BLaER1 (cell line): Measurements from ENCODE around the gene PIK3R5.

ENCODE experiments used
- H3K27ac ChIP-seq: shearing (Covaris generic); formaldehyde crosslinking; 2 replicates; pipeline ENCODE4 v1.8.1; 2022
- H3K27me3 ChIP-seq: shearing (Covaris generic); formaldehyde crosslinking; 2 replicates; pipeline ENCODE4 v1.8.1; 2022
- H3K36me3 ChIP-seq: shearing (Covaris generic); formaldehyde crosslinking; 2 replicates; pipeline ENCODE4 v1.8.1; 2022
- H3K4me1 ChIP-seq: shearing (Covaris generic); formaldehyde crosslinking; 2 replicates; pipeline ENCODE4 v1.8.1; 2022
- H3K4me2 ChIP-seq: shearing (Covaris generic); formaldehyde crosslinking; 2 replicates; pipeline ENCODE4 v1.8.1; 2022
- H3K4me3 ChIP-seq: shearing (Covaris generic); formaldehyde crosslinking; 2 replicates; pipeline ENCODE4 v1.8.1; 2022
- H3K9ac ChIP-seq: shearing (Covaris generic); formaldehyde crosslinking; 2 replicates; pipeline ENCODE4 v1.8.1; 2022
- H3K9me3 ChIP-seq: shearing (Covaris generic); formaldehyde crosslinking; 2 replicates; pipeline ENCODE4 v1.8.1; 2022
- H4K20me1 ChIP-seq: shearing (Covaris generic); formaldehyde crosslinking; 2 replicates; pipeline ENCODE4 v1.8.1; 2022
- Cebpa-rat ChIP-seq: shearing (Covaris generic); IDR thresholded peaks from 2 replicates; pipeline ENCODE4 v1.8.1; 2022

Gene PIK3R5

DNA sequence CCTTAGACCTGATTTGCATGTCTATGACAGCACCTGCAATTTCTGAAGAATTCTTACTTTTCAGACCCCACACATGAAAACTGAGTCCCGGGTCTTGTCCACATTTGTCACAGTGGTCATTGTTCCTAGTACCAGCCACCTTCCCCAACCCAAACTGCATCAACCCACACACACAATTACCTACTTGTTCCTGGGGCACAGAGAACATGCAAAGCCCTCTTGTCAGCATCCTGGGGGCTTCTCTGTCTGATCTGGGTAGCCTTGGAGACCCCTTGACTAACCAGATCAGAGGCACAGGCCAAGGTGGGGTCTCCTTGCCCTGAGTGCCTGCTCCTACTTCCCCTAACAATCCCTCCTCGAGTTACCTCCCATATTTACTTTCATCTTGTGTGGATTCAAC, 61.3 kb downstream of the PIK3R5 start:
- Histone ChIP-seq H3K9me3 (no peaks in the 10 kb centered on the region), H3K27ac (no peak overlapping the region), H3K4me3 (no peak overlapping the region), H3K9ac (no peak overlapping the region), H4K20me1 (no peaks in the 10 kb centered on the region; the same call in 1 of the 2 replicates), H3K4me1 (peaks cover 22% of the 10 kb centered on the region), H3K36me3 (peaks cover 33% of the 10 kb centered on the region), H3K27me3 (no peaks in the 10 kb centered on the region), H3K4me2 (no peak overlapping the region)
- TF ChIP-seq Cebpa-rat: no peak

DNA sequence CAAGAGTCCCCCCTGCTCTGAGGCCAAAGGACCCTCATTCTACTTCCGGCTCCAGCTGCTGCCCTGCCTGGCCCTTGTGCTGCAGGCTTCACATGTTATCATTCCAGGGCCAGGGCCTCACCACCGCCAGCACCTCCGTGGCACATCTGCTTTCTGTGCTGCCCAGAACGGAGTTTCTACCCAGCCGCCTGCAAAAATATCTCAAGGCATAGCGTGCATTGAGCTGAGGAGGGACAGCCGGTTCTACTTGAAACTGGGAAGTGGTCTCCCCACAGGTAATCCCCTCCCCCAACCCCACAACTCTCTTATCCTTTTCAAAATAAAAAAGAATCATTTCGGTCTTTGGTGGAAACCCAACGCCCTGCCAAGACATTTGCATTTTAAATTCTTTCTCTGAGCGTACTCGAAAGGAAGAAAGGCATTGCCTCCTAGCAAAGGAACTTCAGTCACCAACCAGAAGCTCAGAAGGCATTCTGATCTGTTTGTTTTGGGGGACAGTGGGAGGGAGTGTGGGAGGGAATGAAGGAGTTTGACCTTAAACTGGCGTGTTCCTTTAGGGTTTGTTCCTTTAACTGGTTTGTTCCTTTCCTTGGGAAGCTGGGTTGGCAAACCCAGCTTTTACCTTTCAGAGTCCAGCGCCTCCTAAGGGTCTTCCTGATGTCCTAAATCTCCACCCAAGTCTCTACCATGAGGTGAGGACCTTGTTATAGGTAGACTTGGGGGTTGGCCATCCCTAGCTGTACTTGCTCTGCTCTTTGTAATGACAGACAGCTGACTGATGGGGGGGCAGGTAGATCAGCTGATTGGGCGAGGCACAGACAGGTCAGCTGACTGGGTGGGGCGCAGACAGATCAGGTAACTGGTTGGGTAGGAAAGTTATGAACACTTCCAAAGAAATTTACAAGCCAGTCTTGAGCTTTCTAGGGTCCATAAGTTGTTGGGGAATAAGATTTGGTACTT, 64.6 kb downstream of the PIK3R5 start:
- no peaks in the 10 kb centered on the region for H3K27me3 ChIP-seq
- H3K36me3 ChIP-seq: peaks cover 17% of the 10 kb centered on the region
- no peaks in the 10 kb centered on the region for H3K9me3 ChIP-seq
- TF ChIP-seq Cebpa-rat: no peak
- peaks cover 7% of the 10 kb centered on the region; the same call in 1 of the 2 replicates for H4K20me1 ChIP-seq
- peak overlapping the region; percentile 81 for H3K4me2 ChIP-seq
- H3K27ac ChIP-seq: no peak overlapping the region; the same call in 1 of the 2 replicates
- H3K4me3 ChIP-seq: no peak overlapping the region
- no peak overlapping the region for H3K9ac ChIP-seq
- H3K4me1 ChIP-seq: peaks cover 54% of the 10 kb centered on the region

DNA sequence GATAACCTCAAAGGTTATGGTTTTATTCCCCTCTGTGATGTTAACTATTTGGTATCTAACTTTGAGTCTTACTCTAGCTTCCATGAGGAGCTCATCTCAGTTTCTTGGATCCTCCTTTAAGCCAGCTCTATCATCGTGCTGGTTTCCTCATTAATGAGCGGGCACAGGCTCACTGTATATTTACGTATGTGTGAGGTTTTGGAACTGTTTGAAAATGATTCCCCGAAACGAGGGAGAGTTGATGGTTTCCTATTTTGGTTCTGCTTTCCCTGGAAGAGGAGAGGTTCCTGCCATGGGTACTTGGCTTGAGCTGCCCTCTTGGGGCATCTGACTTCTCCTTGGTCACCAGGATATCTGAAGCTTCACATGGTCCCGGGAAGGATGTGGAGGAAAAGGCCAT, 65.3 kb downstream of the PIK3R5 start:
- H3K4me1 ChIP-seq: peaks cover 60% of the 10 kb centered on the region
- TF ChIP-seq Cebpa-rat: no peak
- no peak overlapping the region for H3K9ac ChIP-seq
- H3K27ac ChIP-seq: no peak overlapping the region; the same call in 1 of the 2 replicates
- peaks cover 7% of the 10 kb centered on the region; the same call in 1 of the 2 replicates for H4K20me1 ChIP-seq
- H3K36me3 ChIP-seq: peaks cover 13% of the 10 kb centered on the region
- H3K27me3 ChIP-seq: no peaks in the 10 kb centered on the region
- H3K9me3 ChIP-seq: no peaks in the 10 kb centered on the region
- H3K4me3 ChIP-seq: no peak overlapping the region
- H3K4me2 ChIP-seq: peak overlapping the region; percentile 81

DNA sequence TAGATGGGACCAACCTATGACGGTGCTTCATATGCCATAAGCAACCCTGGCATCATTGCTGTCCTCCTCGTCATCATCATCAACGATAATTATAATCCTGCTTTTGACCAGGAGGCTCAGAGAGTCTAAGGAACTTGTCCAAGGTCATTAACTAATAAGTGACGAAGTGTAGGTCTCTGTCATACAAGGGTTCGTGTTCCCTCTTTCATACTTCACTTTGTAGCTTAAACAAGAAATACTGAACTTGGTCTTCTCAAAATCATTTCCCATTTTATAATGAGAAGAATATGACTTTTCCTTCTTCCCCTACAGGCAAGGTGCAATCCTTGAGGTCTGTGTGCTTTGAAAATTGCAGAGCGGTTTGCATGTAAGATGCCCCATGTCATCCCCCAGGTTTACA, 66.9 kb downstream of the PIK3R5 start:
- peak overlapping the region; percentile 36; the same call in 1 of the 2 replicates for H3K4me3 ChIP-seq
- TF ChIP-seq Cebpa-rat: no peak
- H4K20me1 ChIP-seq: peaks cover 7% of the 10 kb centered on the region; the same call in 1 of the 2 replicates
- H3K27me3 ChIP-seq: no peaks in the 10 kb centered on the region
- no peak overlapping the region for H3K27ac ChIP-seq
- H3K4me1 ChIP-seq: peaks cover 72% of the 10 kb centered on the region
- 0 out of 2 replicates have a peak overlapping the region, but pooled peaks have one; percentile 1 for H3K9ac ChIP-seq
- H3K36me3 ChIP-seq: no peaks in the 10 kb centered on the region
- no peaks in the 10 kb centered on the region for H3K9me3 ChIP-seq
- H3K4me2 ChIP-seq: peak overlapping the region; percentile 81

DNA sequence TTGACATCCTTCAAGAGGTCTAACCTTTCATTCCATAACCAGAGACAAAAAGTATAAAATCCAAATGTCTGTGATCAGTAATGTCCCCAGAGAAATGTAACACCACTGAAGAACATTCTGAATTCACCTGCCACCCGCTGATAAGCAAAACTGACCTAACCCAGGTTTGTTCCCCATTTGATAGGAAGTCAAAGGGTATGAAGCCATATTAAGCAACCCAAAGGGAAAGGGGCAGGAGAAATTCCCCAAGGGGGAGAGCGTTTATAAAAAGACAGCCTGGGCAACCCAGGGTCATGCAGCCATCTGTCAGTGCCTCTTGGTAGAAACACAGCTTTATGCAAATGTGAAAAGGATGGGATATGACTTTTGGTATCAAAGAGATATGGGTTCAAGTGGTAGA, 67.4 kb downstream of the PIK3R5 start:
- peak overlapping the region; percentile 81 for H3K4me2 ChIP-seq
- no peaks in the 10 kb centered on the region for H3K27me3 ChIP-seq
- TF ChIP-seq Cebpa-rat: 0 out of 2 replicates have a peak, but pooled peaks have one; percentile 16

DNA sequence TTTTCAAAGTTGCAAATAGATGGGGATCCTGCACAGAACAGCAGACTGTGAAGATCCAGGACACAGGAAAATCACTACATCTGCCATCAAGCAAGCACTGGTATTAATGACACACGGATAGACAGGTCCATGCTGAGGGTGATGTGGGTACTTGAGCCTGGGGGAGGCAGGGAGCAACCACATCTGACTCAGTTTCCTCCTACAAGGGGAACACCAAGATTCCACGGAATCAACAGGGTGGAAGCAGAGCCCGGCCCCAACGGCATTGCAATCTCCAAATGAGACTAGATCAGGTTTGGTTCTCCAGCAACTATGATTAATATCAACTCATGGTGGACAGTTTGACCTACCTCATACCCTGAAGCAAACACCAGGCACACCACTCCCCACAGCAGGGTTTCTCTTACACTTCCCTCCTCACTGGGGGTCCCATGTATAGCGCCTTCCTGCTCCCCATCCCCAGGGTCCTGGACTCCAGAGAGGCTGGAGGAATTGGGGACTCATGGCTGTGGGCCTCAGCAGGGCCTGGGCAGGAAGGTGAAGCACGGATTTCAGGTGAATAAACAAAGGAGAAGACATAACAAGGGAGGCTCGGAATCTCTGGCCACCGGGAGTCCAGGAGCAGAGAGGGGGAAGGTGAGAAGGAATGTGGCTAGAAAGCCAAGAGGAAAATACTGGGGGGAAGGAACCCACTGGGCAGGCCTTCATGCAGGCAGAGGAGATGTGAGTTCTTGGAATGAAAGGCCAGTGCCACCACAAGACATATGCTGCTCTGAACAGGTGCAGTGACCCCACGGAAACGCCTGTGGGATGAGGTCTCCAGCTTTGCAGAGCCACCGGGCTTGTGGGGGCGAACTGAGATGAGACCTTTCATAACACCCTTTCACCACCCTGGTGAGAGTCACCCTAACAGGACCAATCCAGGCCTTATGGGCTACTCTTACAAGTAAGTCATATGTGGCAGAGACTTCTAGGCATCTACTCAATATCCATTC, 68.6 kb downstream of the PIK3R5 start:
- H3K36me3 ChIP-seq: no peaks in the 10 kb centered on the region
- H3K27me3 ChIP-seq: no peaks in the 10 kb centered on the region
- H3K4me2 ChIP-seq: peak overlapping the region; percentile 81
- no peak for TF ChIP-seq Cebpa-rat
- no peaks in the 10 kb centered on the region for H3K9me3 ChIP-seq
- no peak overlapping the region for H3K9ac ChIP-seq
- peaks cover 72% of the 10 kb centered on the region for H3K4me1 ChIP-seq
- 0 out of 2 replicates have a peak overlapping the region, but pooled peaks have one; percentile 9 for H3K27ac ChIP-seq
- H3K4me3 ChIP-seq: no peak overlapping the region
- H4K20me1 ChIP-seq: peaks cover 7% of the 10 kb centered on the region; the same call in 1 of the 2 replicates

More for the DNA sequence above, 67.4 kb downstream of the PIK3R5 start:
- peak overlapping the region; percentile 36; the same call in 1 of the 2 replicates for H3K4me3 ChIP-seq
- H3K36me3 ChIP-seq: no peaks in the 10 kb centered on the region
- peaks cover 72% of the 10 kb centered on the region for H3K4me1 ChIP-seq
- no peak overlapping the region for H3K27ac ChIP-seq
- no peaks in the 10 kb centered on the region for H3K9me3 ChIP-seq
- peaks cover 7% of the 10 kb centered on the region; the same call in 1 of the 2 replicates for H4K20me1 ChIP-seq
- H3K9ac ChIP-seq: 0 out of 2 replicates have a peak overlapping the region, but pooled peaks have one; percentile 1

DNA sequence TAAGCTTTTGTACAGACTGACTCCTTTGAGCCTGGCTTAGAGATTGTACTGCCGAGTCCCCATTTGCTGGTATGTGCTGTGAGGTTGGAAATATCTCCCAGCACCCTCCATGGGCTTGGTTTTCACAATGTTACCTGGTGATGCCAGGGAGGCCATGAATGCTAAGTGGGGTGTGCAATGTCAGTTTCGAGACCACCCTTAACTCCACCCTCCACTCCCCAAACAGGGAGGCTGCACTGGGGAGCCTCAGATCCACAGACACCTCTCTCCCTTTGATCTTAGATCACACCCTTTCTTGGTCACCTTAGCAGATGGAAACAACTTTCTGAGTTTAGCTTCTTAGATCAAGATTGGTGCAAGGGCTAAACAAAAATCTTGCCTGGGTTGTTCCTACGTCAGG, 69.4 kb downstream of the PIK3R5 start:
- Histone ChIP-seq H3K27me3 (no peaks in the 10 kb centered on the region), H4K20me1 (peaks cover 7% of the 10 kb centered on the region; the same call in 1 of the 2 replicates), H3K4me3 (no peak overlapping the region), H3K36me3 (no peaks in the 10 kb centered on the region), H3K9me3 (no peaks in the 10 kb centered on the region), H3K27ac (no peak overlapping the region), H3K4me1 (peaks cover 69% of the 10 kb centered on the region), H3K4me2 (no peak overlapping the region), H3K9ac (no peak overlapping the region)
- TF ChIP-seq Cebpa-rat: no peak

DNA sequence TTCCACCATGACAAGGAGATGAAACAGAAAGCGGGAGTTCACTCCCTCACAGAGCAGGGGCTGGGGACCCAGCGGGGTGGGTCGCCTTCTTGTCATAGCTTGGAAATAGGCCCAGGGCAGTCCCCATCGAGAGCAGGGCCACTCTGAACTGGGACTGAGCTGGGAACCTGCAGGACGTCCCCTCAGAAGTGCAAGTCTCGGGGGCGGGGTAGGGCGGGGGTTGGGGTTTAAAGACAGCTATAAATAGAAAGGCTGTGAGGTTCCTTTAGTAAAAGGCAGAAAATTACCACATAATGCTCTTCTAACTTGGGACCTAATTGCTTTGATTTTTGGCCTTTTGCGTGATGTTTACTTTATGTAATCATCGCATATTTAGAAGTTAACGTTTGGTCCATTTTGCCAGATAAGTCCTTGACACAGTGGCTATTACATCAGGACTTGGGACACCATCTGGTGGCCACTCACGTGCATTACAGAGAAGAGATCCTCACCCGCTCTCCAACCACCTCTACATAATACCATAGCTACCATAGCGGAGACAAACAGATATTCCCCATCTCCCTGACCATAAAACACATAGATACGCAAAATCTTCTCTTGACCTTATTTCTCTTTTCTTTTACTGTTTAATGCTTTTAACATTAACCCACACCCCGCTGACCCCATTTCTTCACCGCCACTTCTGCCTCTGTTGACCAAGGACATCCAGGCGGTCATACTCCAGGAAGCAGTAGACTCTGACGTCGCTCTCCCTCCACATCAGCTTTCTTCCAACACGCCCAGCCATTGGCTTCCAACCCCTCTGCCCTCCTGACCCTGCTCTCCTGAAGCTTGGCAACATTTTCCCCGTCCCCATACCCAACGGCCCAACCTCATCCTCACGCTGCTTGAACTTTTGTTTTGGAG, 70.6 kb downstream of the PIK3R5 start:
- no peaks in the 10 kb centered on the region for H3K27me3 ChIP-seq
- H3K9me3 ChIP-seq: no peaks in the 10 kb centered on the region
- no peak overlapping the region for H3K9ac ChIP-seq
- no peak overlapping the region for H3K27ac ChIP-seq
- peaks cover 7% of the 10 kb centered on the region; the same call in 1 of the 2 replicates for H4K20me1 ChIP-seq
- no peak overlapping the region for H3K4me3 ChIP-seq
- peaks cover 58% of the 10 kb centered on the region for H3K4me1 ChIP-seq
- peak overlapping the region; percentile 39; the same call in 1 of the 2 replicates for H3K4me2 ChIP-seq
- H3K36me3 ChIP-seq: peaks cover 6% of the 10 kb centered on the region; the same call in 1 of the 2 replicates
- TF ChIP-seq Cebpa-rat: no peak
